Stimulated activated effector memory CD8-positive, alpha-beta T cell treated with anti-CD3 and anti-CD28 coated beads, Interleukin-12 subunit alpha, Interleukin-12 subunit beta, amount 100 ng/mL, for 72 hours (primary cell): Measurements from ENCODE around the gene GPR183.

Experiments used
- ATAC-seq: fragments of 150-1000 bp; cut with Tn5 transposase; 2 replicates; pipeline ENCODE4 v1.10.0; 2021
- DNase-seq, 2 donors: peaks; one replicate each; pipeline ENCODE4 v3.0.0; 2021 to 2022; ENCODE audit warnings: low spot score in 2 of 2
- H3K27ac Mint-ChIP-seq: one replicate; pipeline ENCODE4 v1.8.0; 2022; ENCODE audit warnings: mild to moderate bottlenecking, mixed read lengths
- H3K36me3 Mint-ChIP-seq: one replicate; pipeline ENCODE4 v1.8.0; 2022; ENCODE audit warnings: mild to moderate bottlenecking, mixed read lengths
- H3K4me1 Mint-ChIP-seq: one replicate; pipeline ENCODE4 v1.8.0; 2022; ENCODE audit warnings: mixed read lengths
- H3K4me3 Mint-ChIP-seq: one replicate; pipeline ENCODE4 v1.8.0; 2022; ENCODE audit warnings: mild to moderate bottlenecking, mixed read lengths
- H3K9me3 Mint-ChIP-seq: one replicate; pipeline ENCODE4 v1.8.0; 2022; ENCODE audit warnings: mixed read lengths

Gene GPR183

GRCh38 chr13:99311137-99311536 lies 3.9 kb upstream of the GPR183 start:
- ATAC-seq = no peak
- no peak for DNase-seq
- Mint-ChIP-seq H3K4me1 (peaks cover 77% of the 10 kb centered on the region), H3K36me3 (peaks cover 55% of the 10 kb centered on the region), H3K9me3 (no peaks in the 10 kb centered on the region), H3K27ac (peak overlapping the region; percentile 98), H3K4me3 (peak overlapping the region; percentile 80)

- no peaks in the 10 kb centered on the region for H3K9me3 Mint-ChIP-seq
- peaks cover 57% of the 10 kb centered on the region for H3K36me3 Mint-ChIP-seq
- peak overlapping the region; percentile 98 for H3K27ac Mint-ChIP-seq
- no peak for DNase-seq
- peak; percentile 39 for ATAC-seq
- peaks cover 73% of the 10 kb centered on the region for H3K4me1 Mint-ChIP-seq
- peak overlapping the region; percentile 80 for H3K4me3 Mint-ChIP-seq
These were observed 3.3 kb upstream of the GPR183 start for GRCh38 chr13:99310382-99311031.

GRCh38 chr13:99308471-99309087 lies 1.4 kb upstream of the GPR183 start:
- peaks cover 65% of the 10 kb centered on the region for H3K36me3 Mint-ChIP-seq
- H3K27ac Mint-ChIP-seq = peak overlapping the region; percentile 98
- ATAC-seq = no peak
- peaks cover 72% of the 10 kb centered on the region for H3K4me1 Mint-ChIP-seq
- H3K9me3 Mint-ChIP-seq = no peaks in the 10 kb centered on the region
- no peak for DNase-seq
- H3K4me3 Mint-ChIP-seq = peak overlapping the region; percentile 80

GRCh38 chr13:99307648-99308339 lies 595 bp upstream of the GPR183 start:
- peaks cover 73% of the 10 kb centered on the region for H3K36me3 Mint-ChIP-seq
- H3K4me1 Mint-ChIP-seq = peaks cover 72% of the 10 kb centered on the region
- H3K27ac Mint-ChIP-seq = peak overlapping the region; percentile 98
- DNase-seq (peak in 1 of 2 donors; percentile 83), ATAC-seq (peak; percentile 92)
- H3K9me3 Mint-ChIP-seq = no peaks in the 10 kb centered on the region
- peak overlapping the region; percentile 80 for H3K4me3 Mint-ChIP-seq

- no peak for ATAC-seq
- Mint-ChIP-seq H3K4me3 (peak overlapping the region; percentile 80), H3K27ac (peak overlapping the region; percentile 98)
These were observed 1.6 kb downstream of the GPR183 start for GRCh38 chr13:99305566-99305965.

GRCh38 chr13:99305158-99305557 lies 2.0 kb downstream of the GPR183 start:
- DNase-seq (peak in 1 of 2 donors; percentile 47), ATAC-seq (no peak)
- H3K27ac Mint-ChIP-seq = peak overlapping the region; percentile 98
- H3K4me1 Mint-ChIP-seq = peaks cover 63% of the 10 kb centered on the region
- no peaks in the 10 kb centered on the region for H3K9me3 Mint-ChIP-seq
- H3K36me3 Mint-ChIP-seq = peaks cover 87% of the 10 kb centered on the region
- H3K4me3 Mint-ChIP-seq = peak overlapping the region; percentile 80

More at GRCh38 chr13:99305566-99305965, 1.6 kb downstream of the GPR183 start:
- Mint-ChIP-seq H3K4me1 (peaks cover 62% of the 10 kb centered on the region), H3K9me3 (no peaks in the 10 kb centered on the region), H3K36me3 (peaks cover 83% of the 10 kb centered on the region)
- no peak for DNase-seq

GRCh38 chr13:99304541-99304940 lies 2.7 kb downstream of the GPR183 start:
- H3K9me3 Mint-ChIP-seq = no peaks in the 10 kb centered on the region
- DNase-seq = peak in 1 of 2 donors; percentile 51
- H3K36me3 Mint-ChIP-seq = peaks cover 91% of the 10 kb centered on the region
- ATAC-seq = no peak
- H3K27ac Mint-ChIP-seq = peak overlapping the region; percentile 98
- H3K4me3 Mint-ChIP-seq = peak overlapping the region; percentile 80
- H3K4me1 Mint-ChIP-seq = peaks cover 63% of the 10 kb centered on the region

- DNase-seq = peak in 1 of 2 donors; percentile 61
- peaks cover 63% of the 10 kb centered on the region for H3K4me1 Mint-ChIP-seq
- ATAC-seq = no peak
- H3K36me3 Mint-ChIP-seq = peaks cover 91% of the 10 kb centered on the region
- H3K27ac Mint-ChIP-seq = peak overlapping the region; percentile 98
- H3K4me3 Mint-ChIP-seq = peak overlapping the region; percentile 80
- H3K9me3 Mint-ChIP-seq = no peaks in the 10 kb centered on the region
These were observed 3.2 kb downstream of the GPR183 start for GRCh38 chr13:99303863-99304521.

GRCh38 chr13:99302637-99303505 lies 4.3 kb downstream of the GPR183 start:
- ATAC-seq (no peak), DNase-seq (no peak)
- H3K4me3 Mint-ChIP-seq = peak overlapping the region; percentile 80
- peaks cover 91% of the 10 kb centered on the region for H3K36me3 Mint-ChIP-seq
- peaks cover 64% of the 10 kb centered on the region for H3K4me1 Mint-ChIP-seq
- peak overlapping the region; percentile 98 for H3K27ac Mint-ChIP-seq
- H3K9me3 Mint-ChIP-seq = no peaks in the 10 kb centered on the region

GRCh38 chr13:99301913-99302636 lies 5.1 kb downstream of the GPR183 start:
- peak overlapping the region; percentile 80 for H3K4me3 Mint-ChIP-seq
- ATAC-seq (peak; percentile 16), DNase-seq (no peak)
- H3K9me3 Mint-ChIP-seq = no peaks in the 10 kb centered on the region
- H3K4me1 Mint-ChIP-seq = peaks cover 70% of the 10 kb centered on the region
- peak overlapping the region; percentile 98 for H3K27ac Mint-ChIP-seq
- peaks cover 91% of the 10 kb centered on the region for H3K36me3 Mint-ChIP-seq

- H3K9me3 Mint-ChIP-seq = no peaks in the 10 kb centered on the region
- H3K4me3 Mint-ChIP-seq = peak overlapping the region; percentile 80
- ATAC-seq (no peak), DNase-seq (no peak)
- peaks cover 77% of the 10 kb centered on the region for H3K4me1 Mint-ChIP-seq
- peak overlapping the region; percentile 66 for H3K27ac Mint-ChIP-seq
- peaks cover 93% of the 10 kb centered on the region for H3K36me3 Mint-ChIP-seq
These were observed 6.0 kb downstream of the GPR183 start for GRCh38 chr13:99301056-99301838.

- Mint-ChIP-seq H3K4me3 (peak overlapping the region; percentile 46), H3K4me1 (peaks cover 83% of the 10 kb centered on the region), H3K27ac (peak overlapping the region; percentile 66), H3K9me3 (no peaks in the 10 kb centered on the region), H3K36me3 (peaks cover 93% of the 10 kb centered on the region)
- no peak for DNase-seq
- no peak for ATAC-seq
These were observed 7.3 kb downstream of the GPR183 start for GRCh38 chr13:99299920-99300341.

- peak overlapping the region; percentile 46 for H3K4me3 Mint-ChIP-seq
- peaks cover 93% of the 10 kb centered on the region for H3K36me3 Mint-ChIP-seq
- no peaks in the 10 kb centered on the region for H3K9me3 Mint-ChIP-seq
- peaks cover 79% of the 10 kb centered on the region for H3K4me1 Mint-ChIP-seq
- DNase-seq (no peak), ATAC-seq (no peak)
- H3K27ac Mint-ChIP-seq = peak overlapping the region; percentile 66
These were observed 7.8 kb downstream of the GPR183 start for GRCh38 chr13:99299256-99299919.
